ENCODE measurements around the gene RASA1. TPM values are rescaled to one million over a fixed set of nuclear protein-coding genes. Genes with fewer than 3 reads are reported as not detected.

Gene RASA1
- total RNA-seq, 1 donor from 2014 or later: 7.0 TPM

DNA sequence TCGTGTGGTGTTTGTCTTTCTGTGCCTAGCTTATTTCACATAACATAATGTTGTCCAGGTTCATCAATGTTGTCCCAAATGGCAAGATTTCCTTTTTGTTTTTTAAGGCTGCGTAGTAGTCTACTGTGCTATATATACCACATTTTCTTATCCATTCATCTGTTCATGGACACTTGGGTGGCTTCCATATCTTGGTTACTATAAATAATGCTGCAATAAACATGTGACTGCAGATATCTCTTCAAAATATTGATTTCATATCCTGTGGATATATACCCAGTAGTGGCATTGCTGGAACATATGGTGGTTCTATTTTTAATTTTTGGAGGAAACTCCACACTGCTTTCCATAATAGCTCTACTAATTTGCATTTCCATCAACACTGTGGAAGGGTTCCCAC, 170.5 kb downstream of the RASA1 start:
- ATAC-seq (no peak), DNase-seq (ENCODE audit: low spot score) (no peak)

Other genes starting within 250 kb of the RASA1 start
- 19.2 TPM for gene CCNH, start 145.0 kb downstream of the RASA1 start, total RNA-seq